Subcutaneous adipose tissue (tissue), 4 donors: Measurements from ENCODE around the gene CFDP1. TPM values are rescaled to one million over a fixed set of nuclear protein-coding genes. Genes with fewer than 3 reads are reported as not detected.

Experiments
- CTCF ChIP-seq: fragments of 450-650 bp; IDR thresholded peaks from one replicate; pipeline ENCODE4 v1.5.1; 2016; ENCODE audit warnings: low read depth, mild to moderate bottlenecking, control low read depth, antibody characterized with exemption, moderate library complexity
- total RNA-seq, 4 donors: library from RNA; depleted of rRNA; stranded (reverse); fragments of >200 nt; gene quantifications; one replicate each; pipeline ENCODE4 v1.1.0, GENCODE V29; 2016

Gene CFDP1
- total RNA-seq, 4 donors from 2014 or later = 38.6 to 60.7 (median 57.0) TPM

GRCh38 chr16:75305364-75306098, 127.8 kb downstream of the CFDP1 start:
- no peak for TF ChIP-seq CTCF

GRCh38 chr16:75304521-75305363, 128.6 kb downstream of the CFDP1 start:
- no peak for TF ChIP-seq CTCF

GRCh38 chr16:75301804-75302203, 131.5 kb downstream of the CFDP1 start:
- TF ChIP-seq CTCF = no peak

GRCh38 chr16:75298267-75298666, 135.0 kb downstream of the CFDP1 start:
- no peak for TF ChIP-seq CTCF

GRCh38 chr16:75296606-75297005, 136.7 kb downstream of the CFDP1 start:
- no peak for TF ChIP-seq CTCF

GRCh38 chr16:75294773-75295459, 138.4 kb downstream of the CFDP1 start:
- TF ChIP-seq CTCF = no peak

GRCh38 chr16:75293772-75294171, 139.5 kb downstream of the CFDP1 start:
- TF ChIP-seq CTCF = no peak
